Loucy (cell line): ENCODE results near the gene PREX1.

ENCODE experiments used
- EZH2phosphoT487 ChIP-seq: fragments of 200-600 bp; IDR thresholded peaks from 2 replicates; pipeline ENCODE4 v1.6.1; 2018; ENCODE audit warnings: antibody characterized with exemption, mild to moderate bottlenecking, moderate library complexity, borderline replicate concordance
- TF ChIP-seq, protein P1 (sequence below): fragments of 200-600 bp; sonication (generic); conservative IDR thresholded peaks from 2 replicates; pipeline ENCODE4 v1.5.1; 2014; ENCODE audit warnings: mild to moderate bottlenecking, antibody characterized with exemption, low read length

DNA sequence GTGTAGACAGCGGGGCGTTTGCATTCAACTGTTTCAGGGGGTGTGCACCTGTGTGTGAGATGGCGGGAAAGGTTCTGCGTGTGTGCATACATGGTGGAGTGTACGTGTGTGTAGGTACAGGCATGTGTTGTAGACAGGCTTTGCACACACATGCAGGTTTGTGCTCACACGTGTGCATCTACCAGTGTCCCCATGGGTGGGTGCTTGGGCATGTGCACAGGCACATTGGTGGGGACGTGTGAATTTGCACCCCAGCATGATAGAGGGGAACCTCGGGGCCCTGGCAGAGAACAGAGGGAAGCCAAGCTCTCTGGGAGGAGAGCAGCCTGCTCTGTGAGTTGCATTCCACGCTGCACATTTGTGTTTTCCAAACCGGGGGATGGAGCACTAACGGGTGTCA is 250.2 kb downstream of the PREX1 start:
- TF ChIP-seq, protein P1, sequence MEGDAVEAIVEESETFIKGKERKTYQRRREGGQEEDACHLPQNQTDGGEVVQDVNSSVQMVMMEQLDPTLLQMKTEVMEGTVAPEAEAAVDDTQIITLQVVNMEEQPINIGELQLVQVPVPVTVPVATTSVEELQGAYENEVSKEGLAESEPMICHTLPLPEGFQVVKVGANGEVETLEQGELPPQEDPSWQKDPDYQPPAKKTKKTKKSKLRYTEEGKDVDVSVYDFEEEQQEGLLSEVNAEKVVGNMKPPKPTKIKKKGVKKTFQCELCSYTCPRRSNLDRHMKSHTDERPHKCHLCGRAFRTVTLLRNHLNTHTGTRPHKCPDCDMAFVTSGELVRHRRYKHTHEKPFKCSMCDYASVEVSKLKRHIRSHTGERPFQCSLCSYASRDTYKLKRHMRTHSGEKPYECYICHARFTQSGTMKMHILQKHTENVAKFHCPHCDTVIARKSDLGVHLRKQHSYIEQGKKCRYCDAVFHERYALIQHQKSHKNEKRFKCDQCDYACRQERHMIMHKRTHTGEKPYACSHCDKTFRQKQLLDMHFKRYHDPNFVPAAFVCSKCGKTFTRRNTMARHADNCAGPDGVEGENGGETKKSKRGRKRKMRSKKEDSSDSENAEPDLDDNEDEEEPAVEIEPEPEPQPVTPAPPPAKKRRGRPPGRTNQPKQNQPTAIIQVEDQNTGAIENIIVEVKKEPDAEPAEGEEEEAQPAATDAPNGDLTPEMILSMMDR, result no peak
- TF ChIP-seq EZH2phosphoT487, result no peak
